ENCODE measurements around the gene LILRA6. TPM values are rescaled to one million over a fixed set of nuclear protein-coding genes. Genes with fewer than 3 reads are reported as not detected.
"Not testable (repeated sequence)": the region's sequence is repeated elsewhere in the genome, so short reads cannot be mapped to it uniquely, and the experiment has no call there.

Gene LILRA6
- total RNA-seq, 1 donor = not detected

DNA sequence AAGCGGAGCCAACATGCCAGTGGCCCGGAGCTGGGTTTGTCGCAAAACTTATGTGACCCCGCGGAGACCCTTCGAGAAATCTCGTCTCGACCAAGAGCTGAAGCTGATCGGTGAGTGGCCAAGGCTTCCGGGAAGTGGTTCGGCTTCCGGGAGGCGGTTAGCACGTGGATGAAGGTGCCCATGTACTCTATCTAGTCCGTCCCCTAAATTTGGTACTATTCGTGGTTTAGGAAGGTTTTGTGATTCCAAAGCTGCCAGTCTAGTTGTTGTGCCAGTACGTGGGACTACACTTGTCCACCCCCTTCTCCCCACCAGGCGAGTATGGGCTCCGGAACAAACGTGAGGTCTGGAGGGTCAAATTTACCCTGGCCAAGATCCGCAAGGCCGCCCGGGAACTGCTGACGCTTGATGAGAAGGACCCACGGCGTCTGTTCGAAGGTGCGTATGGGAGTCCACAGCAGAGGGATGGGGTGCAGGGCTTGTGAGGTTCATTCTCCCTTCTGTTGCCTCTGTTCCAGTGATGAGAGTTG is 41.4 kb downstream of the LILRA6 start:
- peaks cover 53% of the 10 kb centered on the region for H4K20me1 ChIP-seq (ENCODE audit: insufficient read depth, low read length)
- peaks cover 51% of the 10 kb centered on the region for H3K36me3 ChIP-seq (ENCODE audit: insufficient read depth, low read length)
- peak overlapping the region; percentile 26 for H2AFZ ChIP-seq (ENCODE audit: low read length)

DNA sequence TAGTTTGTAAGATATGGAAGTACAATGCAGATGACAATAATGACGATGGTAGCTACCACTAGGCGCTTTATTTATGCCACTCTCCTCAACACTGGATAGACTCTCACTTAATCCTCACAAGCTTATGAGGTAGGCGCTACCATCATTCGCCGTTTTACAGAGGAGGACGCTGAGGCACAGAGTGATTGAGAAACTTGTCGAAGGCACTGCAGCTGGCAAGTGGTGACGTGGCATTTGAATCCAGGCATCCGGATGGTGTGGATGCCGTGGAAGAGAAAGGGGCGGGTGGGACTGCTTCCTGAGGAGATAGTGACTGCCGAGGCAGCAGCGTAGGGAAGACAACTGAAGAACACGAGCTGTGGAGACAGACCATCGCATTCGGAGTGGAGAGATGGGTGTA is 43.2 kb downstream of the LILRA6 start:
- peaks cover 31% of the 10 kb centered on the region for H3K4me1 ChIP-seq (ENCODE audit: insufficient read depth, low read length)
- H4K20me1 ChIP-seq (ENCODE audit: insufficient read depth, low read length) = peaks cover 35% of the 10 kb centered on the region
- no peak overlapping the region for H3K4me3 ChIP-seq (ENCODE audit: insufficient read depth, low read length)
- H3K79me2 ChIP-seq (ENCODE audit: insufficient read depth, low read length) = peaks cover 37% of the 10 kb centered on the region
- no peaks in the 10 kb centered on the region for H3K9me3 ChIP-seq (ENCODE audit: low read depth, low read length)
- H3K4me2 ChIP-seq (ENCODE audit: insufficient read depth, low read length) = no peak overlapping the region
- H3K27ac ChIP-seq (ENCODE audit: low read depth, low read length) = no peak overlapping the region
- no peak for DNase-seq (ENCODE audit: insufficient read length, low spot score, missing footprints)
- no peaks in the 10 kb centered on the region for H3K27me3 ChIP-seq (ENCODE audit: insufficient read depth, low read length)
- no peak overlapping the region for H2AFZ ChIP-seq (ENCODE audit: low read length)
- peaks cover 34% of the 10 kb centered on the region for H3K36me3 ChIP-seq (ENCODE audit: insufficient read depth, low read length)
- TF ChIP-seq, protein P1, sequence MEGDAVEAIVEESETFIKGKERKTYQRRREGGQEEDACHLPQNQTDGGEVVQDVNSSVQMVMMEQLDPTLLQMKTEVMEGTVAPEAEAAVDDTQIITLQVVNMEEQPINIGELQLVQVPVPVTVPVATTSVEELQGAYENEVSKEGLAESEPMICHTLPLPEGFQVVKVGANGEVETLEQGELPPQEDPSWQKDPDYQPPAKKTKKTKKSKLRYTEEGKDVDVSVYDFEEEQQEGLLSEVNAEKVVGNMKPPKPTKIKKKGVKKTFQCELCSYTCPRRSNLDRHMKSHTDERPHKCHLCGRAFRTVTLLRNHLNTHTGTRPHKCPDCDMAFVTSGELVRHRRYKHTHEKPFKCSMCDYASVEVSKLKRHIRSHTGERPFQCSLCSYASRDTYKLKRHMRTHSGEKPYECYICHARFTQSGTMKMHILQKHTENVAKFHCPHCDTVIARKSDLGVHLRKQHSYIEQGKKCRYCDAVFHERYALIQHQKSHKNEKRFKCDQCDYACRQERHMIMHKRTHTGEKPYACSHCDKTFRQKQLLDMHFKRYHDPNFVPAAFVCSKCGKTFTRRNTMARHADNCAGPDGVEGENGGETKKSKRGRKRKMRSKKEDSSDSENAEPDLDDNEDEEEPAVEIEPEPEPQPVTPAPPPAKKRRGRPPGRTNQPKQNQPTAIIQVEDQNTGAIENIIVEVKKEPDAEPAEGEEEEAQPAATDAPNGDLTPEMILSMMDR (IDR thresholded peaks at IDR 0.05; ENCODE audit: extremely low read depth, low read depth, low read length) = no peak

More for the DNA sequence above, 41.4 kb downstream of the LILRA6 start:
- Histone ChIP-seq H3K4me2 (ENCODE audit: insufficient read depth, low read length) (peak overlapping the region; percentile 100), H3K27me3 (ENCODE audit: insufficient read depth, low read length) (no peaks in the 10 kb centered on the region), H3K9me3 (ENCODE audit: low read depth, low read length) (no peaks in the 10 kb centered on the region), H3K4me1 (ENCODE audit: insufficient read depth, low read length) (peaks cover 40% of the 10 kb centered on the region), H3K4me3 (ENCODE audit: insufficient read depth, low read length) (peak overlapping the region; percentile 97), H3K79me2 (ENCODE audit: insufficient read depth, low read length) (peaks cover 55% of the 10 kb centered on the region), H3K27ac (ENCODE audit: low read depth, low read length) (peak overlapping the region; percentile 100)
- TF ChIP-seq, protein P1 (IDR thresholded peaks at IDR 0.05; ENCODE audit: extremely low read depth, low read depth, low read length) = no peak
- DNase-seq (ENCODE audit: insufficient read length, low spot score, missing footprints) = no peak

DNA sequence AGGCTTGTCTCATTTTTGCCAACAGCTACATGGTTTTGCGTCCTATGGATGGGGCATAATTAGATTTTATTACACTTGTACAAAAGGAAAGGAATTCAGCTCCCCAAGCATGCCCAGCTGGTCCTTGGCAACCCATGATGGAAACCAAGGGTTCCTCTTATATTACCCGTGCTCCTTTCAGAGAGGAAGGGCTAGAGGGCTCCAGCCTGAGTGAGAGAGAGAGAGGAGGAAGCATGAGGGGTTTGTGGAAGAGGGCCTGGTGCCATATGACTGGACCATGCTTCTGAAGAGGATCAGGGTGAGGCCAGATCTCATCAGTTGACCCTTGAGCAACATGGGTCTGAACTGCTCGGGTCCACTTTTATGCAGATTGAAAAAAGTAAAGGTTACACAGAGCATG is 45.5 kb downstream of the LILRA6 start:
- Histone ChIP-seq H3K4me1 (ENCODE audit: insufficient read depth, low read length) (peaks cover 12% of the 10 kb centered on the region), H3K36me3 (ENCODE audit: insufficient read depth, low read length) (peaks cover 24% of the 10 kb centered on the region), H2AFZ (ENCODE audit: low read length) (no peak overlapping the region), H4K20me1 (ENCODE audit: insufficient read depth, low read length) (peaks cover 12% of the 10 kb centered on the region), H3K27ac (ENCODE audit: low read depth, low read length) (no peak overlapping the region), H3K9me3 (ENCODE audit: low read depth, low read length) (no peaks in the 10 kb centered on the region), H3K79me2 (ENCODE audit: insufficient read depth, low read length) (peaks cover 30% of the 10 kb centered on the region), H3K4me2 (ENCODE audit: insufficient read depth, low read length) (no peak overlapping the region), H3K4me3 (ENCODE audit: insufficient read depth, low read length) (no peak overlapping the region), H3K27me3 (ENCODE audit: insufficient read depth, low read length) (no peaks in the 10 kb centered on the region)
- TF ChIP-seq, protein P1 (IDR thresholded peaks at IDR 0.05; ENCODE audit: extremely low read depth, low read depth, low read length) = no peak
- DNase-seq (ENCODE audit: insufficient read length, low spot score, missing footprints) = no peak

DNA sequence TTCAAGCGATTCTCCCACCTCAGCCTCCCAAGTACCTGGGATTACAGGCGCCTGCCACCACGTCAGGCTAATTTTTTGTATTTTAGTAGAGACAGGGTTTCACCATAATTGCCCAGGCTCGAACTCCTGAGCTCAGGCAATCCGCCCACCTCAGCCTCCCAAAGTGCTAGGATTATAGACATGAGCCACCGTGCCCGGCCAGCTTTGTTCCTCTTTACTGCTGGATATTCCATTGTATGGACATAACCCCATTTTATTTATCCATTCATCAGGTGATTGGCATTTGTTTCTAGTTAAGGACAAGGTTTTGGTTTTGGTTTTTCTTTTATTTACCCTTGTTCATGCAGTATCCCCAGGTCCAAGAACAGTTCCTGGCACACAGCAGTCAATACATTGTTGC is 46.1 kb downstream of the LILRA6 start:
- no peaks in the 10 kb centered on the region for H3K9me3 ChIP-seq (ENCODE audit: low read depth, low read length)
- H3K27me3 ChIP-seq (ENCODE audit: insufficient read depth, low read length) = no peaks in the 10 kb centered on the region
- peaks cover 6% of the 10 kb centered on the region for H4K20me1 ChIP-seq (ENCODE audit: insufficient read depth, low read length)
- TF ChIP-seq, protein P1 (IDR thresholded peaks at IDR 0.05; ENCODE audit: extremely low read depth, low read depth, low read length) = no peak
- H2AFZ ChIP-seq (ENCODE audit: low read length) = no peak overlapping the region
- no peak for DNase-seq (ENCODE audit: insufficient read length, low spot score, missing footprints)
- no peak overlapping the region for H3K4me3 ChIP-seq (ENCODE audit: insufficient read depth, low read length)
- peaks cover 28% of the 10 kb centered on the region for H3K79me2 ChIP-seq (ENCODE audit: insufficient read depth, low read length)
- no peak overlapping the region for H3K4me2 ChIP-seq (ENCODE audit: insufficient read depth, low read length)
- H3K4me1 ChIP-seq (ENCODE audit: insufficient read depth, low read length) = peaks cover 12% of the 10 kb centered on the region
- H3K36me3 ChIP-seq (ENCODE audit: insufficient read depth, low read length) = peaks cover 19% of the 10 kb centered on the region
- no peak overlapping the region for H3K27ac ChIP-seq (ENCODE audit: low read depth, low read length)

DNA sequence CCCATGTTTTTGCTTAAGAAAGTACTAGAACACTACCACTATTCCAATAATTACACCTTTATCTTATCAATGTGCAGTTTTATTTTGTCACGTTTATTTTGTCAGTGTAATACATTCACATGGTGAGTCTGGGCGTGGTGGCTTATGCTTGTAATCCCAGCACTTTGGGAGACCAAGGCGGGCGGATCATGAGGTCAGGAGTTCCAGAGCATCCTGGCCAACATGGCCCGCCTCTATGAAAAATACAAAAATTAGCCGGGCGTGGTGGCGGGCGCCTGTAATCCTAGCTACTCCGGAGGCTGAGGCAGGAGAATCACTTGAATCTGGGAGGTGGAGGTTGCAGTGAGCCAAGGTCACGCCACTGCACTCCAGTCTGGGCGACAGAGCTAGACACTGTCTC is 48.1 kb downstream of the LILRA6 start:
- H3K4me3 ChIP-seq (ENCODE audit: insufficient read depth, low read length); DNase-seq (ENCODE audit: insufficient read length, low spot score, missing footprints); H3K27me3 ChIP-seq (ENCODE audit: insufficient read depth, low read length); H2AFZ ChIP-seq (ENCODE audit: low read length); H3K4me2 ChIP-seq (ENCODE audit: insufficient read depth, low read length); H3K27ac ChIP-seq (ENCODE audit: low read depth, low read length); H3K9me3 ChIP-seq (ENCODE audit: low read depth, low read length); H4K20me1 ChIP-seq (ENCODE audit: insufficient read depth, low read length); H3K4me1 ChIP-seq (ENCODE audit: insufficient read depth, low read length): not testable (repeated sequence)
- peaks cover 15% of the 10 kb centered on the region for H3K36me3 ChIP-seq (ENCODE audit: insufficient read depth, low read length)
- peaks cover 20% of the 10 kb centered on the region for H3K79me2 ChIP-seq (ENCODE audit: insufficient read depth, low read length)

Data from osteoblast (primary cell).